ENCODE measurements around the gene CKMT2. TPM values are rescaled to one million over a fixed set of nuclear protein-coding genes. Genes with fewer than 3 reads are reported as not detected.
A peak's percentile ranks its signal among the peaks of the same experiment; 100 is the strongest.

The CKMT2 gene
- total RNA-seq, 6 donors from 2014 or later = 2.1 to 2.7 (median 2.3) TPM; not detected in 3

DNA sequence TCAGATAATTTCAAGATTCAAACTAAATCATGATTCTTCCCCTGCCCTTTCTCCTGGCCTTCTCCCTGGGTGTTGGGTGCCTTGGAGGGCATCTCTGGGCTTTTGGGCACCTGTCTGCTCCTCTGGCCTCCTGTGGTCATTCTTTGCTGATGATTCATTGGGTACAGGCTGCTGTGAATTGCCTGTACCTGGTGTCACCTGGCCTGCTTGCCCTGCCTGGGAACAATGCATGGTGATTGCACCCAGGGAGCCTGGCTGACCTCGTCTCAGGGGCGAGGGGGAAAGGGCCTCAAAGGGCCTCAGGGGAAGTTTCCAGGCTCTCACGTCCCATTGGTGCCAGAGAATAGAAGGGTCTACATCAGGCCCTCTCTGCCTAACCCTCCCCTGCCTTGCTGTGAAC is 20.1 kb upstream of the CKMT2 start:
- Histone ChIP-seq H3K4me3 (no peak overlapping the region), H3K4me1 (no peaks in the 10 kb centered on the region), H3K27me3 (no peaks in the 10 kb centered on the region), H3K36me3 (no peaks in the 10 kb centered on the region), H3K27ac (no peak overlapping the region), H3K9me3 (no peaks in the 10 kb centered on the region)
- 80 to 83% methylated on average over 1 of the region's 3 CpGs for WGBS, 2 donors
- no peak for ATAC-seq (ENCODE audit: low FRiP score in 2 of 2)
- peak in 1 of 2 donors; percentile 32 for DNase-seq
- no peak for TF ChIP-seq POLR2AphosphoS5 (IDR thresholded peaks at IDR 0.05)
- TF ChIP-seq EP300 (IDR thresholded peaks at IDR 0.05) = no peak
- TF ChIP-seq, protein P1, sequence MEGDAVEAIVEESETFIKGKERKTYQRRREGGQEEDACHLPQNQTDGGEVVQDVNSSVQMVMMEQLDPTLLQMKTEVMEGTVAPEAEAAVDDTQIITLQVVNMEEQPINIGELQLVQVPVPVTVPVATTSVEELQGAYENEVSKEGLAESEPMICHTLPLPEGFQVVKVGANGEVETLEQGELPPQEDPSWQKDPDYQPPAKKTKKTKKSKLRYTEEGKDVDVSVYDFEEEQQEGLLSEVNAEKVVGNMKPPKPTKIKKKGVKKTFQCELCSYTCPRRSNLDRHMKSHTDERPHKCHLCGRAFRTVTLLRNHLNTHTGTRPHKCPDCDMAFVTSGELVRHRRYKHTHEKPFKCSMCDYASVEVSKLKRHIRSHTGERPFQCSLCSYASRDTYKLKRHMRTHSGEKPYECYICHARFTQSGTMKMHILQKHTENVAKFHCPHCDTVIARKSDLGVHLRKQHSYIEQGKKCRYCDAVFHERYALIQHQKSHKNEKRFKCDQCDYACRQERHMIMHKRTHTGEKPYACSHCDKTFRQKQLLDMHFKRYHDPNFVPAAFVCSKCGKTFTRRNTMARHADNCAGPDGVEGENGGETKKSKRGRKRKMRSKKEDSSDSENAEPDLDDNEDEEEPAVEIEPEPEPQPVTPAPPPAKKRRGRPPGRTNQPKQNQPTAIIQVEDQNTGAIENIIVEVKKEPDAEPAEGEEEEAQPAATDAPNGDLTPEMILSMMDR (IDR thresholded peaks at IDR 0.05) = no peak
- no peak for TF ChIP-seq POLR2A (IDR thresholded peaks at IDR 0.05)

- DNase-seq (no peak), ATAC-seq (ENCODE audit: low FRiP score in 2 of 2) (no peak)
- Histone ChIP-seq H3K27ac (no peak overlapping the region), H3K4me1 (no peaks in the 10 kb centered on the region), H3K27me3 (no peaks in the 10 kb centered on the region), H3K36me3 (no peaks in the 10 kb centered on the region), H3K4me3 (no peak overlapping the region), H3K9me3 (no peaks in the 10 kb centered on the region)
- TF ChIP-seq EP300 (IDR thresholded peaks at IDR 0.05) (no peak), POLR2A (IDR thresholded peaks at IDR 0.05) (no peak), POLR2AphosphoS5 (IDR thresholded peaks at IDR 0.05) (no peak)
- TF ChIP-seq, protein P1 (IDR thresholded peaks at IDR 0.05) = no peak
- 87 to 91% methylated on average over 8 of the region's 8 CpGs for WGBS, 2 donors
Observed at GRCh38 chr5:81214848-81215247, 18.3 kb upstream of the CKMT2 start.

DNA sequence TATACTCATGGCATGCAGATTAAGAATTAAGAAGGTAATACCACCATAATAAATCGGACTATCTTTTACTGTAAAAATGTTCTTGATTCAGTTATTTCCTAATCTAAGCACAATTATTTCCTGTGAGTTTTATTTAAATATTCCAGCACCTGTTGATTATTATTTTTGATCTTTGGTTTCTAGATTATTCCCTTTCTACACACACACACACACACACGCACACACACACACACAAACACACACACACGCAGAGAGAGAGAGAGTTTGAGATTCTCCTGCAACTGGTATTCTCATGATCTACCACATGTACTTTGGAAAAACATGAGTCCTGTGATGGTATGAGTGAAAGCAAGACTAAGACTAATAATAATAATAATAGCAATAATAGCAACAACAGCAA is 17.0 kb upstream of the CKMT2 start:
- DNase-seq (no peak), ATAC-seq (ENCODE audit: low FRiP score in 2 of 2) (no peak)
- TF ChIP-seq POLR2A (IDR thresholded peaks at IDR 0.05) (no peak), POLR2AphosphoS5 (IDR thresholded peaks at IDR 0.05) (no peak), EP300 (IDR thresholded peaks at IDR 0.05) (no peak)
- TF ChIP-seq, protein P1 (IDR thresholded peaks at IDR 0.05) = no peak
- no peaks in the 10 kb centered on the region for H3K27me3 ChIP-seq
- H3K36me3 ChIP-seq = no peaks in the 10 kb centered on the region
- H3K27ac ChIP-seq = no peak overlapping the region
- H3K4me1 ChIP-seq = no peaks in the 10 kb centered on the region
- 60 to 78% methylated on average over 3 of the region's 3 CpGs for WGBS, 2 donors
- H3K4me3 ChIP-seq = no peak overlapping the region
- no peaks in the 10 kb centered on the region for H3K9me3 ChIP-seq

DNA sequence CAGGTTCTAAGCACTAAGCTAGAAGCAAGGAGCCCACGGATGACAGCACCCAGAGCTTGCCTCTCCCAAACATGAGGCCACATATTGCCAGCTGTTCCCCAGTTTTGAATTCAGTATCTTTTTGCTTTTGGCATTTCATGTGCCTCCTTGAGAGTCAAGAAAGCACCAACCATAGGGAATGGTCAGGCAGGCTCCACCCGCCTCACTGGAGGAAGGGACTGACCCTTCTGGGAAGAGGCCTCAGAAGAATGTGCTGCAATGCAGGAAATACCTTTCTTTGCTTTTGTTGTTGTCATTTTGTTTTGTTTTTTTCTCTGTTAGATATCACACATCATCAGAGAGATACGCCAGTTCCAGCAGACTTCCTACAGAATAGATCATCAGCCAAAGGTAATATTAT is 13.7 kb upstream of the CKMT2 start:
- no peak for DNase-seq
- Histone ChIP-seq H3K9me3 (no peaks in the 10 kb centered on the region), H3K27ac (no peak overlapping the region), H3K36me3 (no peaks in the 10 kb centered on the region), H3K4me1 (no peaks in the 10 kb centered on the region), H3K4me3 (no peak overlapping the region), H3K27me3 (no peaks in the 10 kb centered on the region)
- no peak for ATAC-seq (ENCODE audit: low FRiP score in 2 of 2)
- TF ChIP-seq, protein P1 (IDR thresholded peaks at IDR 0.05) = no peak
- TF ChIP-seq EP300 (IDR thresholded peaks at IDR 0.05) = no peak
- 95 to 98% methylated on average over 3 of the region's 3 CpGs for WGBS, 2 donors

DNA sequence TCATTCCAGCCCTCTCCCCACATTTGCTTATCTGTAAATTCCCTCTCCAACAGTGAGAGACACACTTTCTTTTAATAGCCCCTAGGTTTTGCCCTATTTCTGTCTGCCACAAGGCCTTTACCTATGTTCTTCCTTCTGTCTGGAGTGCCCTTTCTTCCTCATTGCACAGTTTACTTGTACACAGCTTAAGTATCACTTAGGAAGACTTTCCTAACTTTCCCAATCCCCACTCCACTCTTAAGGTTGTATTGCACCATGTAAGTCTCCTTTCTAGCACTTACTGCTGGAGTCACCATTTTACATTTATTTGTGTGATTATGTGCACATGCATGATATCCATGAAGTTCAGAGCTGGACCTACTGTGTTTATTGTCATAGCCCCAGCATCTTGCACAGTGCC is 10.8 kb upstream of the CKMT2 start:
- ATAC-seq (ENCODE audit: low FRiP score in 2 of 2) (peak in 1 of 2 donors; percentile 29), DNase-seq (no peak)
- Histone ChIP-seq H3K9me3 (no peaks in the 10 kb centered on the region), H3K4me1 (no peaks in the 10 kb centered on the region), H3K36me3 (no peaks in the 10 kb centered on the region), H3K27ac (no peak overlapping the region), H3K27me3 (no peaks in the 10 kb centered on the region), H3K4me3 (no peak overlapping the region)
- no peak for TF ChIP-seq POLR2AphosphoS5 (IDR thresholded peaks at IDR 0.05)
- peak in 1 of 4 donors; percentile 70 for TF ChIP-seq EP300 (IDR thresholded peaks at IDR 0.05)
